Limb (tissue), 2 donors: ENCODE results near the gene PPOX.

Experiments used
- DNase-seq, 2 donors: peaks; one replicate each; pipeline ENCODE4 v3.0.0-alpha.2; 2016; ENCODE audit errors: extremely low spot score in 2 of 2

Gene PPOX

GRCh38 chr1:161220002-161220401 lies 53.8 kb downstream of the PPOX start:
- no peak for DNase-seq
